Stomach (tissue), 19 donors: Measurements from ENCODE around the gene MAGOHB. TPM values are rescaled to one million over a fixed set of nuclear protein-coding genes. Genes with fewer than 3 reads are reported as not detected.
"Not testable (repeated sequence)": the region's sequence is repeated elsewhere in the genome, so short reads cannot be mapped to it uniquely, and the experiment has no call there.

ENCODE experiments used
- DNase-seq, 2 donors: peaks; one replicate each; pipeline versions ENCODE4 v3.0.0 to v3.0.0-alpha.2; 2013 to 2019
- H3K27ac ChIP-seq, 5 donors: fragments of 200-600 bp in 4 of 5; sonication (generic) in 4 of 5; one replicate each; pipeline ENCODE4 v1.5.1; 2013 to 2019; ENCODE audit warnings: mild to moderate bottlenecking in 1 of 5, moderate library complexity in 1 of 5
- H3K27me3 ChIP-seq, 3 donors: fragments of 200-600 bp; sonication (generic); one replicate each; pipeline ENCODE4 v1.5.1; 2017 to 2019; ENCODE audit warnings: mixed run types in 1 of 3
- H3K36me3 ChIP-seq, 4 donors: fragments of 200-600 bp; sonication (generic); 1 replicate in 3 of 4; 2 replicates in 1 of 4; pipeline ENCODE4 v1.5.1; 2016 to 2019
- H3K4me1 ChIP-seq, 4 donors: fragments of 200-600 bp; sonication (generic); one replicate each; pipeline ENCODE4 v1.5.1; 2016 to 2019
- H3K4me3 ChIP-seq, 4 donors: fragments of 200-600 bp; sonication (generic) in 3 of 4; one replicate each; pipeline ENCODE4 v1.5.1; 2016 to 2019; ENCODE audit warnings: mild to moderate bottlenecking in 1 of 4
- H3K9me3 ChIP-seq, 4 donors: fragments of 200-600 bp; sonication (generic); one replicate each; pipeline ENCODE4 v1.5.1; 2016 to 2019
- CTCF ChIP-seq, 7 experiments: fragments of 450-650 bp in 4 of 7; fragments of 200-600 bp in 3 of 7; sonication (generic) in 3 of 7; IDR thresholded peaks; one replicate each; pipeline ENCODE4 v1.5.1; 2016 to 2019; ENCODE audit warnings: antibody characterized with exemption in 7 of 7, control low read depth in 2 of 7, mild to moderate bottlenecking in 1 of 7
- EP300 ChIP-seq: sonication (generic); formaldehyde crosslinking; IDR thresholded peaks from one replicate; pipeline ENCODE4 v1.6.1; 2017; ENCODE audit warnings: antibody characterized with exemption
- POLR2A ChIP-seq, 4 donors: fragments of 450-650 bp; IDR thresholded peaks; one replicate each; pipeline ENCODE4 v1.6.1; 2016; ENCODE audit warnings: antibody characterized with exemption in 4 of 4, control low read depth in 2 of 4, mild to moderate bottlenecking in 1 of 4, moderate library complexity in 1 of 4
- POLR2AphosphoS5 ChIP-seq, 3 donors: sonication (generic); formaldehyde crosslinking; IDR thresholded peaks; one replicate each; pipeline ENCODE4 v1.6.1; 2016; ENCODE audit warnings: antibody characterized with exemption in 3 of 3
- WGBS, 5 donors: extraction: QIAGEN DNeasy Blood & Tissue Kit in 3 of 5; methylation state at CpG; one replicate each; pipeline versions ENCODE4 v1.1.5 to v1.1.7; 2013 to 2018; 5-methylcytosine and 5-hydroxymethylcytosine counted together
- intact Hi-C: fragments of 100-400 bp; cut with DNase I; formaldehyde crosslinking; loops from one replicate; pipeline ENCODE4 v1.15.1; 2023; ENCODE audit warnings: low total_unique reads
- long read RNA-seq, 10 donors: transcript quantifications; one replicate each; lab custom pipeline, GENCODE V29; 2026
- polyA plus RNA-seq, 3 donors: library from polyadenylated mRNA; stranded (reverse); fragments of 200-250 nt; gene quantifications; one replicate each; pipeline ENCODE4 v1.2.3, GENCODE V29; 2013
- total RNA-seq, 5 donors: library from RNA; depleted of rRNA; stranded (reverse); fragments of >200 nt; gene quantifications; one replicate each; pipeline versions ENCODE4 v1.1.0 to v1.2.3, GENCODE V29; 2014 to 2016
- donor health status: healthy with polysubstance abuse.
- donor health status: Bipolar disorder and iron deficiency.
- donor health status: healthy.

The MAGOHB gene
- total RNA-seq = 10 to 100 TPM in 2 of 5 donors, 1 to 10 TPM in 2, under 1 TPM in 1; 0.58 to 33.2 (median 7.2) TPM
- polyA plus RNA-seq = 10 to 100 TPM; 24.0 to 26.7 (median 25.1) TPM
- long read RNA-seq, donor 1, transcript MAGOHB-201 (5 exons, 2,623 nt) = major isoform, 9 of 10 reads
- long read RNA-seq, donor 1, partial matches to known transcripts = 0 of 10 reads
- long read RNA-seq, donor 1, other reads (novel, unspliced or antisense) = 0 of 10 reads
- long read RNA-seq, donor 2, transcript MAGOHB-201 (5 exons, 2,623 nt) = major isoform, 5 of 10 reads
- long read RNA-seq, donor 2, partial matches to known transcripts = 0 of 10 reads
- long read RNA-seq, donor 2, other reads (novel, unspliced or antisense) = 0 of 10 reads
- long read RNA-seq, donor 3, transcript MAGOHB-201 (5 exons, 2,623 nt) = major isoform, 10 of 11 reads
- long read RNA-seq, donor 3, partial matches to known transcripts = 0 of 11 reads
- long read RNA-seq, donor 3, other reads (novel, unspliced or antisense) = 0 of 11 reads
- long read RNA-seq, donor 4, partial matches to known transcripts = 0 of 2 reads
- long read RNA-seq, donor 4, other reads (novel, unspliced or antisense) = 0 of 2 reads
- long read RNA-seq, donor 5, transcript MAGOHB-201 (5 exons, 2,623 nt) = major isoform, 14 of 17 reads
- long read RNA-seq, donor 5, partial matches to known transcripts = 0 of 17 reads
- long read RNA-seq, donor 5, other reads (novel, unspliced or antisense) = 0 of 17 reads
- long read RNA-seq, donor 6, transcript MAGOHB-201 (5 exons, 2,623 nt) = major isoform, 23 of 31 reads
- long read RNA-seq, donor 6, partial matches to known transcripts = 0 of 31 reads
- long read RNA-seq, donor 6, other reads (novel, unspliced or antisense) = 0 of 31 reads
- long read RNA-seq, donor 7, transcript MAGOHB-201 (5 exons, 2,623 nt) = major isoform, 20 of 25 reads
- long read RNA-seq, donor 7, partial matches to known transcripts = 0 of 25 reads
- long read RNA-seq, donor 7, other reads (novel, unspliced or antisense) = 0 of 25 reads
- long read RNA-seq, donor 8, transcript MAGOHB-201 (5 exons, 2,623 nt) = major isoform, 10 of 14 reads
- long read RNA-seq, donor 8, partial matches to known transcripts = 0 of 14 reads
- long read RNA-seq, donor 8, other reads (novel, unspliced or antisense) = 0 of 14 reads
- long read RNA-seq, donor 9, transcript MAGOHB-201 (5 exons, 2,623 nt) = major isoform, 19 of 26 reads
- long read RNA-seq, donor 9, partial matches to known transcripts = 0 of 26 reads
- long read RNA-seq, donor 9, other reads (novel, unspliced or antisense) = 0 of 26 reads
- long read RNA-seq, donor 10, transcript MAGOHB-201 (5 exons, 2,623 nt) = major isoform, 7 of 8 reads
- long read RNA-seq, donor 10, partial matches to known transcripts = 0 of 8 reads
- long read RNA-seq, donor 10, other reads (novel, unspliced or antisense) = 0 of 8 reads

GRCh38 chr12:10613349-10614055, at the start of gene MAGOHB:
Gene MAGOHB, minus strand, starts transcription at chr12:10613609. Its CDS starts 77 bp downstream, at chr12:10613532.
- 0 to 1% (median 0%) methylated on average over 43 to 45 of the region's 45 CpGs for WGBS, 5 donors
- Histone ChIP-seq H3K4me1 (peaks cover 11 to 44% (median 27%) of the 10 kb centered on the region in 4 donors), H3K4me3 (peak within 1 kb of the TSS; percentile 82 to 87 (median 83)), H3K27me3 (no peaks in the 10 kb centered on the region), H3K36me3 (peaks cover 4 to 21% (median 18%) of the 10 kb centered on the region in 4 donors), H3K27ac (peak within 1 kb of the TSS; percentile 80 to 96 (median 89)), H3K9me3 (no peaks in the 10 kb centered on the region)
- intact Hi-C loops = loop anchor here (10.0 kb wide), 1 partner anchor 141 kb away; no protein-coding TSS in a partner anchor
- DNase-seq = peak; percentile 97 to 99
- TF ChIP-seq EP300 = no peak
- peak; percentile 95 to 99 (median 98) for TF ChIP-seq POLR2AphosphoS5 (IDR thresholded peaks at IDR 0.05)
- peak in 1 of 7 experiments; percentile 29 for TF ChIP-seq CTCF (IDR thresholded peaks at IDR 0.05)
- TF ChIP-seq POLR2A (IDR thresholded peaks at IDR 0.05) = peak in 1 of 4 donors; percentile 58

GRCh38 chr12:10661338-10661737, 47.9 kb upstream of the MAGOHB start:
- TF ChIP-seq EP300 (no peak), POLR2AphosphoS5 (IDR thresholded peaks at IDR 0.05) (peak in 2 of 3 donors; percentile 41 to 54)
- H3K27me3 ChIP-seq = no peaks in the 10 kb centered on the region
- H3K36me3 ChIP-seq = no peaks in the 10 kb centered on the region
- DNase-seq = peak in 1 of 2 donors; percentile 18
- no peak overlapping the region for H3K4me3 ChIP-seq
- peaks cover 0 to 7% (median 0%) of the 10 kb centered on the region in 4 donors for H3K9me3 ChIP-seq
- peak overlapping the region in 4 of 5 donors; percentile 7 to 56 (median 26) for H3K27ac ChIP-seq
- H3K4me1 ChIP-seq = peaks cover 0 to 6% (median 5%) of the 10 kb centered on the region in 4 donors
- intact Hi-C loops = no loop called here
- WGBS, 5 donors = 29 to 45% (median 33%) methylated on average over 3 of the region's 3 CpGs

- H3K36me3 ChIP-seq = no peaks in the 10 kb centered on the region
- H3K27me3 ChIP-seq = no peaks in the 10 kb centered on the region
- no peaks in the 10 kb centered on the region for H3K4me1 ChIP-seq
- TF ChIP-seq CTCF (IDR thresholded peaks at IDR 0.05) (no peak), POLR2A (IDR thresholded peaks at IDR 0.05) (no peak), EP300 (no peak), POLR2AphosphoS5 (IDR thresholded peaks at IDR 0.05) (no peak)
- intact Hi-C loops = no loop called here
- H3K4me3 ChIP-seq = no peak overlapping the region
- H3K9me3 ChIP-seq = peaks cover 0 to 7% (median 0%) of the 10 kb centered on the region in 4 donors
- no peak for DNase-seq
- no peak overlapping the region for H3K27ac ChIP-seq
These were observed 40.6 kb upstream of the MAGOHB start for GRCh38 chr12:10654003-10654402.

GRCh38 chr12:10652192-10652591, 38.8 kb upstream of the MAGOHB start:
- H3K9me3 ChIP-seq = peaks cover 0 to 11% (median 3%) of the 10 kb centered on the region in 4 donors
- WGBS, 5 donors = 58 to 68% (median 65%) methylated on average over 3 of the region's 3 CpGs
- intact Hi-C loops = no loop called here
- no peaks in the 10 kb centered on the region for H3K27me3 ChIP-seq
- H3K36me3 ChIP-seq = no peaks in the 10 kb centered on the region
- no peaks in the 10 kb centered on the region for H3K4me1 ChIP-seq
- H3K27ac ChIP-seq = no peak overlapping the region
- no peak for TF ChIP-seq POLR2A (IDR thresholded peaks at IDR 0.05)
- DNase-seq = no peak
- H3K4me3 ChIP-seq = no peak overlapping the region

- H3K9me3 ChIP-seq = peaks cover 0 to 29% (median 24%) of the 10 kb centered on the region in 4 donors
- H3K4me3 ChIP-seq, H3K27ac ChIP-seq, intact Hi-C loops, H3K36me3 ChIP-seq, H3K4me1 ChIP-seq, DNase-seq, H3K27me3 ChIP-seq: not testable (repeated sequence)
These were observed 33.2 kb upstream of the MAGOHB start for GRCh38 chr12:10646576-10646975.
